SK-N-SH (cell line): ENCODE measurements around the gene C4orf50. TPM values are rescaled to one million over a fixed set of nuclear protein-coding genes. Genes with fewer than 3 reads are reported as not detected.

Experiments
- CTCF ChIA-PET: fragments of 300-600, 350-600 bp; formaldehyde crosslinking; extraction: SDS; loops from one replicate; lab custom pipeline; 2021; lab: Yijun Ruan, JAX
- POLR2A ChIA-PET: fragments of 350-600 bp; sonication (Branson Sonifier 250); formaldehyde crosslinking; extraction: SDS; loops from one replicate; lab custom pipeline; 2020; ENCODE audit warnings: antibody characterized with exemption, inconsistent platforms; lab: Yijun Ruan, JAX
- DNase-seq: peaks from one replicate; pipeline ENCODE4 v3.0.0; 2012
- H2AFZ ChIP-seq: fragments of 200-600 bp; sonication (generic); 2 replicates; pipeline ENCODE4 v1.8.1; 2016; ENCODE audit warnings: antibody characterized with exemption, mild to moderate bottlenecking, low read depth
- H3F3A ChIP-seq: fragments of 200-600 bp; sonication (generic); replicated peaks from 2 replicates; pipeline ENCODE3; 2016; ENCODE audit warnings: antibody characterized with exemption, mild to moderate bottlenecking; ENCODE audit not compliant: insufficient read depth
- H3K27ac ChIP-seq, 2 experiments: fragments of 200-500 bp in 1 of 2; fragments of 200-600 bp in 1 of 2; sonication (Bioruptor generic) in 1 of 2; sonication (generic), shearing (Covaris generic) in 1 of 2; 2 replicates each; pipeline versions ENCODE4 v1.5.1 to v1.6.1; 2014 to 2016; ENCODE audit warnings: low read depth in 2 of 2, inconsistent platforms in 1 of 2, low read length in 1 of 2, mild to moderate bottlenecking in 1 of 2, mixed read lengths in 1 of 2
- H3K27me3 ChIP-seq: fragments of 200-600 bp; sonication (generic), shearing (Covaris generic); 2 replicates; pipeline ENCODE4 v1.6.1; 2016; ENCODE audit warnings: mixed run types; ENCODE audit not compliant: insufficient read depth
- H3K36me3 ChIP-seq, 2 experiments: fragments of 200-500 bp in 1 of 2; fragments of 200-600 bp in 1 of 2; sonication (Bioruptor generic) in 1 of 2; sonication (generic) in 1 of 2; replicated peaks in 1 of 2; 2 replicates each; pipeline versions ENCODE3 to v1.5.1; 2014 to 2016; ENCODE audit warnings: low read length in 1 of 2, mild to moderate bottlenecking in 1 of 2; ENCODE audit not compliant: insufficient read depth in 2 of 2, control insufficient read depth in 1 of 2
- H3K4me1 ChIP-seq, 2 experiments: fragments of 200-500 bp in 1 of 2; fragments of 200-600 bp in 1 of 2; sonication (Bioruptor generic) in 1 of 2; sonication (generic), shearing (Covaris generic) in 1 of 2; 2 replicates each; pipeline versions ENCODE4 v1.5.1 to v1.6.1; 2014 to 2016; ENCODE audit warnings: low read depth in 1 of 2, low read length in 1 of 2, mixed run types in 1 of 2; ENCODE audit not compliant: insufficient read depth in 2 of 2, control insufficient read depth in 1 of 2
- H3K4me2 ChIP-seq: fragments of 200-600 bp; sonication (generic), shearing (Covaris generic); 2 replicates; pipeline ENCODE4 v1.6.1; 2017; ENCODE audit warnings: mixed run types
- H3K4me3 ChIP-seq, 2 experiments: fragments of 200-500 bp in 1 of 2; fragments of 200-600 bp in 1 of 2; sonication (Bioruptor generic) in 1 of 2; sonication (generic), shearing (Covaris generic) in 1 of 2; 2 replicates each; pipeline versions ENCODE4 v1.5.1 to v1.8.1; 2014 to 2016; ENCODE audit warnings: low read depth in 2 of 2, inconsistent platforms in 1 of 2, low read length in 1 of 2, mild to moderate bottlenecking in 1 of 2, mixed read lengths in 1 of 2, moderate library complexity in 1 of 2
- H3K79me2 ChIP-seq: fragments of 200-600 bp; sonication (generic); 2 replicates; pipeline ENCODE4 v1.8.1; 2017; ENCODE audit warnings: mild to moderate bottlenecking; ENCODE audit not compliant: insufficient read depth
- H3K9ac ChIP-seq: fragments of 200-600 bp; sonication (generic); 2 replicates; pipeline ENCODE4 v1.6.1; 2017; ENCODE audit warnings: mixed run types
- H3K9me2 ChIP-seq: fragments of 200-600 bp; sonication (generic); 2 replicates; pipeline ENCODE4 v1.6.1; 2017; ENCODE audit warnings: mixed run types
- H3K9me3 ChIP-seq: fragments of 200-600 bp; sonication (generic); 2 replicates; pipeline ENCODE4 v1.6.1; 2017; ENCODE audit warnings: mixed run types, mild to moderate bottlenecking, moderate library complexity
- H4K20me1 ChIP-seq: fragments of 200-600 bp; sonication (generic); 2 replicates; pipeline ENCODE4 v1.6.1; 2017; ENCODE audit warnings: mild to moderate bottlenecking, mixed run types; ENCODE audit not compliant: insufficient read depth
- CHD2 ChIP-seq: fragments of 150-350 bp; IDR thresholded peaks from 2 replicates; pipeline ENCODE4 v1.6.1; 2018; ENCODE audit warnings: low read length; ENCODE audit not compliant: partially characterized antibody
- ELF1 ChIP-seq: IDR thresholded peaks from 2 replicates; pipeline ENCODE4 v1.4.0; 2012
- FOXJ3 ChIP-seq: sonication (generic); formaldehyde crosslinking; IDR thresholded peaks from 2 replicates; pipeline ENCODE4 v1.5.1; 2020; ENCODE audit warnings: mild to moderate bottlenecking, missing genetic modification reagents
- FOXM1 ChIP-seq: IDR thresholded peaks from 2 replicates; pipeline ENCODE4 v1.4.0; 2012; ENCODE audit warnings: low read depth, mild to moderate bottlenecking
- JUND ChIP-seq: IDR thresholded peaks from 2 replicates; pipeline ENCODE4 v1.4.0; 2012
- MXI1 ChIP-seq: IDR thresholded peaks from 2 replicates; pipeline ENCODE4 v1.6.1; 2012; ENCODE audit warnings: mild to moderate bottlenecking, low read depth, low read length, improper control_type of control experiment
- NRF1 ChIP-seq: IDR thresholded peaks from 2 replicates; pipeline ENCODE4 v1.6.1; 2012; ENCODE audit warnings: low read depth, mild to moderate bottlenecking, low read length
- POLR2AphosphoS5 ChIP-seq: IDR thresholded peaks from 2 replicates; pipeline ENCODE4 v1.6.1; 2012; ENCODE audit warnings: low read depth, low read length
- RCOR1 ChIP-seq: fragments of 150-350 bp; IDR thresholded peaks from 2 replicates; pipeline ENCODE4 v1.6.1; 2017; ENCODE audit warnings: antibody characterized with exemption, low read length
- RFX5 ChIP-seq: IDR thresholded peaks from 2 replicates; pipeline ENCODE4 v1.6.1; 2012; ENCODE audit warnings: mild to moderate bottlenecking, improper control_type of control experiment, low read length
- RXRA ChIP-seq: IDR thresholded peaks from 2 replicates; pipeline ENCODE4 v1.4.0; 2012; ENCODE audit warnings: low read depth, mild to moderate bottlenecking, borderline replicate concordance
- SMC3 ChIP-seq: IDR thresholded peaks from 2 replicates; pipeline ENCODE4 v1.6.1; 2012; ENCODE audit warnings: low read depth, low read length, improper control_type of control experiment
- TEAD4 ChIP-seq: IDR thresholded peaks from 2 replicates; pipeline ENCODE4 v1.4.0; 2012; ENCODE audit warnings: mild to moderate bottlenecking, borderline replicate concordance; ENCODE audit not compliant: insufficient read depth
- WGBS: methylation state at CpG from one replicate; pipeline ENCODE4 v1.1.6; 2017; ENCODE audit warnings: low lambda C conversion rate; 5-methylcytosine and 5-hydroxymethylcytosine counted together
- polyA plus RNA-seq, 3 experiments: library from polyadenylated mRNA; depleted of rRNA; stranded (reverse); fragments of >200 nt; gene quantifications; 2 replicates each; pipeline ENCODE4 v1.2.3, GENCODE V29; 2012
- TF ChIP-seq, protein P1 (sequence below): IDR thresholded peaks from 2 replicates; pipeline ENCODE4 v1.4.0; 2012; ENCODE audit warnings: low read depth
- TF ChIP-seq, protein P2 (sequence below): IDR thresholded peaks from 2 replicates; pipeline ENCODE4 v1.6.1; 2012; ENCODE audit warnings: mild to moderate bottlenecking, low read depth, low read length, moderate library complexity
- TF ChIP-seq, protein P3 (sequence below): fragments of 150-350 bp; IDR thresholded peaks from 2 replicates; pipeline ENCODE4 v1.6.1; 2017; ENCODE audit warnings: antibody characterized with exemption, low read length, low read depth, borderline replicate concordance
- TF ChIP-seq, protein P4 (sequence below): fragments of 200-600 bp; sonication (generic); IDR thresholded peaks from 2 replicates; pipeline ENCODE4 v1.6.1; 2017; ENCODE audit warnings: antibody characterized with exemption, mild to moderate bottlenecking, moderate library complexity

C4orf50 gene
- polyA plus RNA-seq, 1 of the 3 experiments (the other 2 are of a cell fraction), result under 0.01 TPM

DNA sequence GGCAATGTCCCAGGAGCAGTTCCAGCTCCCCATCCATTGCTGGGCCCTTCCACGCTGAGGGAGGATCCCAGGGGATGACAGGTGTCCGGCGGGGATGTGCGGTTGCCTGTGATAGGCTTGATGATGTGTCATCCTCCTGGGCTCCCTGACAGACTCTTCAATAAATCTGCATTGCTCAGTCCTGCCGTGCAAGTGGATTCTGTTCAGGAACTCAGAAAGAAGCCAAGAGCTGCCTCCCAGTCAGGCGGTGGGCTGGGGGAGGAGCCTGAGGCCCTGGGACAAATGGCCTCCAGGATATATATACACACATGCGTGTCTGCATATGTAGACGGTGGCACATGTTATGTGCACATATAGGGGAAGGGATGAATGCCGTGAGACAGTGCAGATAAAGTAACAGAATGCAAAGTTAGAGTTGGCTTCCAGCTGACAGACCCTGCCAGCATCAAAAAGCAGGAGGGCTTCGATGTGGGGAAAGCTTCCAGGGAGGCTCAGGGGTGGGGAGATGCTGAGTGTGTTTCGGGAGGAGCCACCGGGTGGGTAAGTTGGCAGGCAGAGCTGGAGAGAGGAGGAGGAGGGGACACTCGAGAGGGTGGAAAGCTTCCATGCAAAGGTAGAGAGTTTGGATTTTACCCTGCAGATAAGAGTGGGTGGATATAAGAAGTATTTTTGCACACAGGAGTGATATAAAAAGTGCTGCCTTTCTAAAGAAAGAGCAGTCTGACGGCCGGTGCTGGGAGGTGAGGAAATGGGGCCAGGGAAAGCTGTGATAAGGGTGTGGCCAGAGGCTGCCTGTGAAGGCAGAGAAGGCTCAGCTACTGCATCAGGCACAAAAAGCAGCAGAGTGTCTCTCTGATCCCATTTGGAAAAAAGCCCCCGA lies 96.9 kb downstream of the C4orf50 start:
- no peaks in the 10 kb centered on the region for H3F3A ChIP-seq
- ChIA-PET CTCF (interaction anchor here (0.9 kb wide), 1 partner anchor 39 kb away, joined by 3 read pairs; no protein-coding TSS in a partner anchor), POLR2A (no interaction called here)
- H3K79me2 ChIP-seq, result no peaks in the 10 kb centered on the region
- H3K9me2 ChIP-seq, result no peaks in the 10 kb centered on the region
- no peaks in the 10 kb centered on the region; a peak in 1 of 4 replicates for H3K4me1 ChIP-seq
- no peak for DNase-seq
- H2AFZ ChIP-seq, result no peak overlapping the region
- no peak overlapping the region for H3K9ac ChIP-seq
- H3K27me3 ChIP-seq, result no peaks in the 10 kb centered on the region
- no peaks in the 10 kb centered on the region for H4K20me1 ChIP-seq
- WGBS, result 34% methylated on average over 14 of the region's 16 CpGs
- H3K27ac ChIP-seq, result no peak overlapping the region
- no peak for TF ChIP-seq MXI1
- TF ChIP-seq, all 33 proteins: peak for 0
- no peak overlapping the region for H3K4me3 ChIP-seq
- H3K4me2 ChIP-seq, result no peak overlapping the region
- H3K36me3 ChIP-seq, result no peaks in the 10 kb centered on the region
- H3K9me3 ChIP-seq, result no peaks in the 10 kb centered on the region

DNA sequence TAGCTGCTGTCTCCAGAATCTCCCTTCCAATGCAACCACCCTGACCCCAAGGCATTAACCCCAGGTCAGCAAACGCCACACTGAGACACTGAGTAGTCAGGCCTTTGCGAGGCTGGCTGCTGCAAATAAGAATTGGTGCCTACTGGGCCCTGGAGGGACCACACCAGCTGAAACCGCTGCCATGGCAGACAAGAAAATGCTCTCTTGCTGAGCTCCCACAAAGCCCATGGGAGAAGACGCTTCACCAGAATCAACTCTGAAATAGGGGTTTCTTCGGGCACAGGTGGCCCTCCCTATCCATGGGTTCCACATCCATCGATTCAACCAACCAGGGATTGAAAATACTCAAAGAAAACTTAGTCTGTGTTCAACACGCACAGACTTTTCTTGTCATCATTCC lies 98.7 kb downstream of the C4orf50 start:
- TF ChIP-seq ELF1 (no peak), SMC3 (no peak), RXRA (no peak), TEAD4 (no peak), POLR2AphosphoS5 (no peak), FOXM1 (no peak), JUND (no peak), NRF1 (no peak), FOXJ3 (CRISPR knock-in tag) (no peak), CHD2 (no peak), RFX5 (no peak), RCOR1 (no peak)
- TF ChIP-seq, protein P1, sequence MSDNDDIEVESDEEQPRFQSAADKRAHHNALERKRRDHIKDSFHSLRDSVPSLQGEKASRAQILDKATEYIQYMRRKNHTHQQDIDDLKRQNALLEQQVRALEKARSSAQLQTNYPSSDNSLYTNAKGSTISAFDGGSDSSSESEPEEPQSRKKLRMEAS, result no peak
- TF ChIP-seq, protein P2, sequence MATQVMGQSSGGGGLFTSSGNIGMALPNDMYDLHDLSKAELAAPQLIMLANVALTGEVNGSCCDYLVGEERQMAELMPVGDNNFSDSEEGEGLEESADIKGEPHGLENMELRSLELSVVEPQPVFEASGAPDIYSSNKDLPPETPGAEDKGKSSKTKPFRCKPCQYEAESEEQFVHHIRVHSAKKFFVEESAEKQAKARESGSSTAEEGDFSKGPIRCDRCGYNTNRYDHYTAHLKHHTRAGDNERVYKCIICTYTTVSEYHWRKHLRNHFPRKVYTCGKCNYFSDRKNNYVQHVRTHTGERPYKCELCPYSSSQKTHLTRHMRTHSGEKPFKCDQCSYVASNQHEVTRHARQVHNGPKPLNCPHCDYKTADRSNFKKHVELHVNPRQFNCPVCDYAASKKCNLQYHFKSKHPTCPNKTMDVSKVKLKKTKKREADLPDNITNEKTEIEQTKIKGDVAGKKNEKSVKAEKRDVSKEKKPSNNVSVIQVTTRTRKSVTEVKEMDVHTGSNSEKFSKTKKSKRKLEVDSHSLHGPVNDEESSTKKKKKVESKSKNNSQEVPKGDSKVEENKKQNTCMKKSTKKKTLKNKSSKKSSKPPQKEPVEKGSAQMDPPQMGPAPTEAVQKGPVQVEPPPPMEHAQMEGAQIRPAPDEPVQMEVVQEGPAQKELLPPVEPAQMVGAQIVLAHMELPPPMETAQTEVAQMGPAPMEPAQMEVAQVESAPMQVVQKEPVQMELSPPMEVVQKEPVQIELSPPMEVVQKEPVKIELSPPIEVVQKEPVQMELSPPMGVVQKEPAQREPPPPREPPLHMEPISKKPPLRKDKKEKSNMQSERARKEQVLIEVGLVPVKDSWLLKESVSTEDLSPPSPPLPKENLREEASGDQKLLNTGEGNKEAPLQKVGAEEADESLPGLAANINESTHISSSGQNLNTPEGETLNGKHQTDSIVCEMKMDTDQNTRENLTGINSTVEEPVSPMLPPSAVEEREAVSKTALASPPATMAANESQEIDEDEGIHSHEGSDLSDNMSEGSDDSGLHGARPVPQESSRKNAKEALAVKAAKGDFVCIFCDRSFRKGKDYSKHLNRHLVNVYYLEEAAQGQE, result no peak
- TF ChIP-seq, protein P3, sequence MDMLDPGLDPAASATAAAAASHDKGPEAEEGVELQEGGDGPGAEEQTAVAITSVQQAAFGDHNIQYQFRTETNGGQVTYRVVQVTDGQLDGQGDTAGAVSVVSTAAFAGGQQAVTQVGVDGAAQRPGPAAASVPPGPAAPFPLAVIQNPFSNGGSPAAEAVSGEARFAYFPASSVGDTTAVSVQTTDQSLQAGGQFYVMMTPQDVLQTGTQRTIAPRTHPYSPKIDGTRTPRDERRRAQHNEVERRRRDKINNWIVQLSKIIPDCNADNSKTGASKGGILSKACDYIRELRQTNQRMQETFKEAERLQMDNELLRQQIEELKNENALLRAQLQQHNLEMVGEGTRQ, result no peak
- TF ChIP-seq, protein P4, sequence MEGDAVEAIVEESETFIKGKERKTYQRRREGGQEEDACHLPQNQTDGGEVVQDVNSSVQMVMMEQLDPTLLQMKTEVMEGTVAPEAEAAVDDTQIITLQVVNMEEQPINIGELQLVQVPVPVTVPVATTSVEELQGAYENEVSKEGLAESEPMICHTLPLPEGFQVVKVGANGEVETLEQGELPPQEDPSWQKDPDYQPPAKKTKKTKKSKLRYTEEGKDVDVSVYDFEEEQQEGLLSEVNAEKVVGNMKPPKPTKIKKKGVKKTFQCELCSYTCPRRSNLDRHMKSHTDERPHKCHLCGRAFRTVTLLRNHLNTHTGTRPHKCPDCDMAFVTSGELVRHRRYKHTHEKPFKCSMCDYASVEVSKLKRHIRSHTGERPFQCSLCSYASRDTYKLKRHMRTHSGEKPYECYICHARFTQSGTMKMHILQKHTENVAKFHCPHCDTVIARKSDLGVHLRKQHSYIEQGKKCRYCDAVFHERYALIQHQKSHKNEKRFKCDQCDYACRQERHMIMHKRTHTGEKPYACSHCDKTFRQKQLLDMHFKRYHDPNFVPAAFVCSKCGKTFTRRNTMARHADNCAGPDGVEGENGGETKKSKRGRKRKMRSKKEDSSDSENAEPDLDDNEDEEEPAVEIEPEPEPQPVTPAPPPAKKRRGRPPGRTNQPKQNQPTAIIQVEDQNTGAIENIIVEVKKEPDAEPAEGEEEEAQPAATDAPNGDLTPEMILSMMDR, result no peak
- no peaks in the 10 kb centered on the region for H3K79me2 ChIP-seq
- no peaks in the 10 kb centered on the region for H3K9me3 ChIP-seq
- WGBS, result 36% methylated on average over 5 of the region's 7 CpGs
- H2AFZ ChIP-seq, result no peak overlapping the region
- no peak overlapping the region for H3K9ac ChIP-seq
- H3K36me3 ChIP-seq, result no peaks in the 10 kb centered on the region
- no peaks in the 10 kb centered on the region for H3K9me2 ChIP-seq
- H3K4me1 ChIP-seq, result no peaks in the 10 kb centered on the region; a peak in 1 of 4 replicates
- H3K27ac ChIP-seq, result no peak overlapping the region
- H3K27me3 ChIP-seq, result no peaks in the 10 kb centered on the region
- H3K4me2 ChIP-seq, result no peak overlapping the region
- ChIA-PET POLR2A (no interaction called here), CTCF (interaction anchor here (0.6 to 1.1 kb wide), 3 partner anchors 17 to 583 kb away, joined by 3 to 4 read pairs (median 4); no protein-coding TSS in a partner anchor)
- H4K20me1 ChIP-seq, result no peaks in the 10 kb centered on the region
- no peak for DNase-seq
- H3F3A ChIP-seq, result no peaks in the 10 kb centered on the region
- no peak overlapping the region for H3K4me3 ChIP-seq
